Activated T-helper 1 cell treated with anti-CD3 and anti-CD28 coated beads, Interleukin-2, amount 50 U/mL, for 16 hours (primary cell): ENCODE data around the gene SCO2.

Experiments
- DNase-seq, 2 donors: peaks; one replicate each; pipeline ENCODE4 v3.0.0-alpha.2; 2020; ENCODE audit warnings: low read depth in 1 of 2, low spot score in 1 of 2

SCO2 gene

DNA sequence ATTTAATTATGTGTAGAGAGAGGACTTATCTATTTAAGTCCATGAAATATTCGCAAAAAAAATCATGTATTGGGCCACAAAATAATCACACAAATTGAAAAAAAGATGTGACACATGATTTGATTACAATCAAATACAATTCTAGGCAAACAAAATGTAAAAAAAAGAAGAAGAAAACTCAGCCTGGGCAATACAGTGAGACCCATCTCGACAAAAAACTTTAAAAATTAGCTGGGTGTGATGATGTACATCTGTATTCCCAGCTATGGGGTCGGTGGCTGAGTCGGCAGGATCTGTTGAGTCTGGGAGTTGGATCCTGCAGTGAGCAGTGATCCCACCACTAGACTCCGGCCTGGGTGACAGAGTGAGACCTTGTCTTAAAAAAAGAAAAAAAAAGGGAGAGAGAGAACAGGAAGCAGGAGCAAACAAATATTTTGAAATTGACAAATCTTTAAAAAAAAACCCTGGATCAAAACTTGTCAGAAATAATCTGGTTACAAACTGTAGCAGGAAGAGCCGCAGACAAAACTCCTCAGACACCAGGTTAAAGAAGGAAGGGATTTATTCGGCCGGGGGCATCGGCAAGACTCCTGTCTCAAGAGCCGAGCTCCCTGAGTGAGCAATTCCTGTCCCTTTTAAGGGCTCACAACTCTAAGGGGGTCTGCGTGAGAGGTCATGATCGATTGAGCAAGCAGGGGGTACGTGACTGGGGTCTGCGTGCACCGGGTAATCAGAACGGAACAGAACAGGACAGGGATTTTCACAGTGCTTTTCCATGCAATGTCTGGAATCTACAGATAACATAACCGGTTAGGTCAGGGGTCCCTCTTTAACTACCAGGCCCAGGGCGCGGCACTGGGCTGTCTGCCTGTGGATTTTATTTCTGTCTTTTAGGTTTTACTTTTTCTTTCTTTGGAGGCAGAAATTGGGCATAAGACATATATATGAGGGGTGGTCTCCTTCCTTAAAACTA lies 7.7 kb upstream of the SCO2 start:
- no peak for DNase-seq

DNA sequence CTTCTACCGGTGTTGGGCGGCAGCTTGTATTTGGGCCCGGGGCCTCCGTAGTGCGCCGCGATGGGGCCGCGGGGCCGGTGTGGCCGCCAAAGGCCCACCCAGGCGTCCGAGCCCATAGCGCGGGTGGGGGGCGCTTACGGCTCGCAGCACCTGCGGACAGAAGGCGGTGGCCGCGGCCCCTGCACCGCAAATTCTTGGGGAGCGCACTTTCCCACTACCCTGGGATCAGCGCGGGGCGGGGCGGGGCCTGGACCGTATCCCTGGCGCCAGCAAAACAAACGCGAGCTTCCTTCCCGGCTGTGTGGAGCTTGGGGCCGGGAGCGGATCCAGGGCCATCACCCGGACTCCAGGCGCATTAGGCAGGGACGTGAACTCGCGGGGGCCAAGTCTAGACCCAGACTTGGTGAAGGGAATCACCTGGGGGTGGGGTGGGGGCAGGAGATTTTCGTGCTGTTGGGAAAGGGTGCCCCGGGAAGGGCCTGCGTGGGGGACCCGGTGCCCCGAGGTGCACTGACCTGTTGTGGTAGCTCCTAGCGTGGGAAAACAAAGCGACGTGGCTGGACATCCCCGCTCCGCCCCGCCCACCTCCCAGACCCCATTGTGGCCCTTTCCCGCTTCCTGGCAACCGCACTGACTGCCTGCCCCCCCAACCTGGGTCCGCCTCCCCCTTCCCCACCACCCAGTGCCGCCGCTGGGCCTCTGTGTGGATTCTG lies 6.7 kb upstream of the SCO2 start:
- DNase-seq, result no peak

DNA sequence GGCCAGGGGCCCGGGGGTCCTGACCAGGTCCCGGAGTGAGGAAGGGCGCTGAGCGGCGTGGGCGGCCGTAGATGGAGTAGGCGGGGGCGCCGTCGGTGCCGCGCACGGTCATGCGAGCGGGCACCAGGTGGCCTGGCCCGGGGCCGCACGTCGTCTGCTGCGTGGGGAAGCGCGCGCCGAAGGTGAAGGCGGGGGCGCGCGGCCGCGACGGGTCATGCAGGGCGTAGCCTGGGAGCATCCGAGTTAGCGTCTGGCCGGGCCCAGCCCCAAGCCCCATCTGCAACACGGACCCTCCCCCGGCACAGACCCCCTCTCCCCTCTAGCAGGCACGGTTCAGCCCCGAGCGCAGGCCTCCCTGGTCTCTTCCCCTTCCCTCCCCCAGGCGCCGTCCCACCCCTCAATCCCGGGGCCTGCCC lies 6.2 kb upstream of the SCO2 start:
- peak in 1 of 2 donors; percentile 66 for DNase-seq

DNA sequence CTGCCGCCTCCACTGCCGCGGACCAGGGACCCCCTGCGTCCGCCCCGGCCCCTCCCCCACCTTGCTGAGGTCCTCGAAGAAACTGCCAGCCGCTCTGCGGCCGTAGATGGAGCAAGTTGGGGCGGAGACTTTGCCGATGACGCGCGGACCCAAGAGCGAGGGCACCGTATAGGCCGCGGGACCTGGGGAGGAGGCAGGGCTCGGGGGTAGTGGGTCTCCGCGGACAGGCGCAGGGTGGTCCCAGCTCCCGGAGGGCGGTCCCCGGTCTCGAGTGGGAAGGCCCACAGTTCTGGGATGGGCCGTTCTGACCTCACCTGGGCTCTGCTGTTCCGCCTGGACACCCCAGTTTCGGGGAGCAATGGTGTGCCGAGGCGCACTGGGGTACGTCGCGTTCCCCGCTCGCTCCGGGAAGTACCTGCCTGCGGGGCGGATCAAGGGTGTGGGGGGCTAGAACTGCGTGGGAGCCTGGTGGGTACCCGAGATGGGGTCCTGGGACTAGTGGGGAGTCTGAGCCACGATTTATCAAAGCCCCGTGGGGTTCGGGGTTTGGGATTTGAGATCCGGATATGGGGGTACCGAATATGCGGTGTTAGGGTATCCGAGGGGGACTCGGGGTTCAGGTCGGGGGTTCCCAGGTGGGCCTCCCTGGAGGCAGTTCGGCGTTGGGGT lies 5.6 kb upstream of the SCO2 start:
- DNase-seq, result peak; percentile 60 to 72

DNA sequence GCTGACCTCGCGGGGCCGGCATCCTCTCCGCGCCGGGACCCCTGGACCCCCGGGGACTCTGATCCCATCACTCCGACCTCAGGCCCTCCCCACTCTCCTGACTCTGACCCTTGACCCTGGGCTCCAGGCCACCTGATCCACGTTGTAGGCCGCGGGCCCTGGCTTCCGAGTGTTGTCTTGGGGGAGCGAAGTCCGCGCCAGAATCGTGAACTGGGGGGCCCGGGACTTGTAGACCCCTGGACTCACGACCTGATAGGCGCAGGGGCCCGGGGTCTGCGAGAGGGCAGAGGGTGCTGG lies 5.1 kb upstream of the SCO2 start:
- no peak for DNase-seq

DNA sequence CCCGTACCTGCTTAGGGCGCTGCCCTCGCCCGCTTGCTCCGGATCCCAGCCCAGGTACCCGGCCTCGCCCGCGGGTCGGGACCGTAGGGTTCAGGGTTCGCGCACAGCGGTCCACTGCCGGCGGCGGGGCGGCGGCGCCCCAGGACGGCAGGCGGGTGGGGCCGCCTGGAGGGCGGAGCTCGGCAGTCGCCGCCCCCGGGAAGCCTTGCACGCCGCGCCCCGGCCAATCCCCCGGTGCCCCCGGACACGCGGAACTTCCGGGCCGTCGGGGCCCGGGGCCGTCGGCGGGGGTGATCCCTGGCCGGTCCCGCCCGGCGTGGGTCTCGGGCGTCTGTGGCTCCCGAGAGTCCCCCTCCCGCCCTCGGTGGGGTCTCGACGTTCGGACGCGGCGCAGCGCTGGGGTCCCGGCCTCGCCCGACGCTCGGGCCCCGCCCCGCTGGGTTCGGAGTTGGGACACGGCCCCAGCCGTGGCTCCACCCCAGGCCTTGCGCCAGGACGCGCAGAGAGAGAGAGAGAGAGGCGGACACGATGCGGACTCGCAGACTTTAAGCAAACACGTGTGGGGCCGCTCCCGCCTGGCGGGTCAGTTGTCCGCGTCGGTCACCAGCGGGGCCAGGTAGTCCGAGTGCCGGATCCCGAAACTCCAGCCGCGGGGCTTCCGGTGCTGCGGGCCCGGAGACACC lies 4.6 kb upstream of the SCO2 start, which contains the start of gene TYMP:
TSS of gene TYMP (minus strand) at position 116 of the 683 bp plus-strand sequence. CDS start 303 bp downstream, outside the sequence.
- DNase-seq, result peak in 1 of 2 donors; percentile 61

DNA sequence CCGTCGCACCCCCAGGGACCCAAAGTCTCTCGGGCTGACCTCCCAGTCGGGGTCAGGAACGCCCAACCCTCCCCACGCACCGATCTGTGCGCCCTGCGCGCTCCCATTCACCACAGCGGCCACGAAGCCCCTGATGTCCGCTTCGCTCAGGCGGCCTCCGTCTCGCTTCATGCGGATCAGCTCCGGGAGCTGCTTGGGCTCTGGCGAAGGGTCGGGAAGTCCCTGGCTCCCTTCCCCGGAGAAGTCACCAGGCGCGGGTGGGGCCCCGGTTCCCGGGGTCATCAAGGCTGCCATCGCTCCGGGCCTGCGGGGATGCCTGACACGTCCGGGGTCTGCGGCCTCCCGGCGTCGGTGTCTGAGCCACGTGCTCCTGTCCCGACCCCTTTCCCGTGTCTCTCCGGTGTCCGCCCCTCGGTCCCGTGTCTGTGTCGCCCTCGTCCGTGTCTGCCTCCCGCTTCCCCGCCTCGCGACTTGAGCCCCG lies 4.1 kb upstream of the SCO2 start:
- no peak for DNase-seq

DNA sequence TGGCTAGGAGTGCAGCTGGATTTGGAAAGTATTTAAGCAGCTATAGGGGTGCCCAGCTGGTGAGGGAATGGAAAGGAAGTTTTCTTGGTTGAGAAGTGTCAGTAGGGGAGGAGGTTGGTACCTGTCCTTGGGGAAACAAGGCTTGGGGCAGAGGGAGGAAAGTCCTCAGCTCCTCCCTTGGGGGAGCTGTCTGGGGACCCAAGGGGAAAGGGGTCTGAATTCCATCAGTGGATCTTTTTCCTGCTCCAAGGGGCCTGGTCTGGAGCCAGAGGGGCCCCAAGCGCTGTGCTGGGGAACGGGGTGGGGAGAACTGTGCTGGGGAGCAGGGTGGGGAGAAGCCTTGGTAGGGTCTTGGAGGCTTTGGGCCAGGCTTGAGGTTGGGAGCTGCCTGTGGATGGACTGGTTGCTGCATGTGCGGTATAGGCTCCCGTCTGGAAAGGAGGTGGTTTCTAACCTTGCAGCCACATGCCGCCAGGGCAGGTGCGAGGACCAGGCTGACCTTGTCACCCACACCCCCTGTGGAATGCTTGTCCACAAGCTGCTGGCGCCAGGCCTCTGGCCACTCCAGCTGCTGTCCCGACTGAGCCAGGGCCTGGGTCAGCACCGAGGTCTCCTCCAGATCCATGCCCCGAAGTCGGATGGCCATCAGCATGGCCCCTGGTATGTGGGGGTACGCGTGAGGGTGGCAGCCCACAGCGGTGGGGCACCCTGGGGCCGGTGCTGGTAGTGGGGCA lies 3.5 kb upstream of the SCO2 start:
- DNase-seq, result no peak

DNA sequence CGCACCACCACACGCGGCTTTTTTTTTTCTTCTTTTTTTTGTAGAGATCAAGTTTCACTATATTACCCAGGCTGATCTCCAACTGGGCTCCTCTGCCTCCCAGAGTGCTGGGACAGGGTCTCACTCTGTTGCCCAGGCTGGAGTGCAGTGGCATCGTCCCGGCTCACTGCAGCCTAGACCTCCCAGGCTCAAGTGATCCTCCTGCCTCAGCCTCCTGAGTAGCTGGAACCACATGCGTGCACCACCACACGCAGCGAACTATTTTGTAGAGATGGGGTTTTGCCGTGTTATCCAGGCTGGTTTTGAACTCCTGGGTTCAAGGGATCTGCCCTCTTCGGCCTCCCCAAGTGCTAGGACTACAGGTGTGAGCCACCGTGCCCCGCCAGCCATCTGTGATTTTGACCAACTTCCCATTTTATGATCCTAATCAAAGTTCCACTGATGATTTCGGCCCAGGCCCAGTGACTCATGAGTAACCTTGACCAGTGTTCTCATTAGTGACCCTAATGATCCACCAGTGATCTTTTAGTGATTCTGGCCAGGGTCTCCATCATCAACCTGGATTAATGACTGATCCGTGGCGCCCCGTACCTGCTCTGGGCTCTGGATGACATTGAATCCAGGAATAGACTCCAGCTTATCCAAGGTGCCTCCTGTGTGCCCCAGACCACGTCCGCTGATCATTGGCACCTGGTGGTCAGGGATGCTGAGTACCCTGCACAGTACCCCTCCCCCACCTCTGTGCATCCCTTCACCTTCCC lies 2.7 kb upstream of the SCO2 start:
- DNase-seq, result no peak

DNA sequence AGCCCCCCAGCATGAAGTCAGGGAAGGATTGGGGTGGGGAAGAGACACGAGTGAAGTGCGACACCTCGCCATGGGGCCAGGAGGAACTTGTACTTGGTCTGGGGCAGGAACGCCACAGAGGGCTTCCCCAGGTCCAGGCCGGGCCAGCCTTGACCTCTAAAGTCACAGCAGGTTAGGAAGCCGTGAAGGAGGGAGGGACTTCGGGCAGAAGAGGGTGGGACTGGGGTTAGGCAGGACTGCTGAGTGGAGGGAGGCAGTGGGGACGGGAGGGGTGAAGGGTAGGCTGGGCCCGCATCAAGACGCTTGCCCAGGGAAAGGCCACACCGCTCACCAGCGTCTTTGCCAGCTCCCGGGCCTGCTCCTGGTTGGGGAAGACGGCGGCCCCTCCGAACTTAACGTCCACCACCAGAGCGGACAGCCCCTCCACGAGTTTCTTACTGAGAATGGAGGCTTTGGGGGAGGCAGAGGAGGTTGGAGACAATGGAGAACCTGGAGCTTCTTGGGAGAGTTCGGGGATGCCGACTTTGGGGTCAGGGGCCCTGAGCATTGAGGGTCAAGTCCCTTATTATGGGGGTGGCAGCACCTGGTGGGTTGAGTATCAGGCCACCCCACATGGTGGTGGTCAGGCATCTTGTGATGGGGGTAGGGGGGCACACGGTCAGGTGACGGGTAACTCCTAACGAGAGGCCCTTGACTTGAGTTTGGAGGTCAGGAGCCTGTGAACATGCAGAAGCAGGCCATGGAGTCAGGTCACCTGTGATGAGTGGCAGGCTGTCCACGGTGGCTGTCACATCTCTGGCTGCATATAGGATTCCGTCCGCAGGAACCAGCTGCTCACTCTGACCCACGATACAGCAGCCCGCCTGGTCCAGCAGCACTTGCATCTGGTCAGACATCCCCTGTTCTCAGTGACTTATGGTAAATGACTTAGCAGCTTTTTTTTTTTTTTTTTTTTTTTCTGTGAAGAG lies 1.7 kb upstream of the SCO2 start:
- no peak for DNase-seq

DNA sequence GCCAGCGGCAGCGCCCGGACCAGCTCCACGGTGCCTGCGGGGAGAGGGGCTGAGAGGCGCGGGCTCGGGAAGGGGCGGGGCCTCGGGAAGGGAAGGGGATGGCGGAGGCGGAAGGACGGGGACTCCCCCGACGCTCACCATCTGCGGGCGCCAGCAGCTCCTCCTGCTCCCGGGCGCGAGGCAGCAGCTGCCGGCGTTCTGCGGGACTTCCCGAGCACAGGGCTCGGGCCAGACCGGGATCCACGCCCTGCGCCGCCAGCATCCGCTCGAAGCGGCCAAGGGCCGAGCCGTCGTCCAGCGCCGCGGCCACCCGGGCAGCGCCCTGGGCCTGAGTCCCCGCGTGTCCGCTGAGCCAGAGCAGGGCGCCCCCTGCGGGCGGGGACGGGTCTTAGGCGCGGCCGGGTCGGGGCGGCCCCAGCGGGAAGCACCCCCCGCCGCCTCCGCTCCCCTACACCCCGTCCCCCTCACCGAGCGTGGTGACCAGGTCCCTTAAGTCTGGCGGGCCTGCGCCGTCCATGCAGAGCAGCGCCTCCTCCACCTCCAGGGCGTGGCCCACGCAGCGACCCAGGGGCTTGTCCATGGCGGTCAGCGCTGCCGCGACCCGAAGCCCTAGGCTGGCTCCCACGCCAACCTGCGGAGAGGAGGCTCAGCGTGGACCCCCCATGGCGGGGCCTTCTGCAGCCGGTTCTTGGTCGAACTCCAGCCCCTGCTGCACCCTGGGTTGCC lies 873 bp upstream of the SCO2 start:
- peak; percentile 51 to 72 for DNase-seq

DNA sequence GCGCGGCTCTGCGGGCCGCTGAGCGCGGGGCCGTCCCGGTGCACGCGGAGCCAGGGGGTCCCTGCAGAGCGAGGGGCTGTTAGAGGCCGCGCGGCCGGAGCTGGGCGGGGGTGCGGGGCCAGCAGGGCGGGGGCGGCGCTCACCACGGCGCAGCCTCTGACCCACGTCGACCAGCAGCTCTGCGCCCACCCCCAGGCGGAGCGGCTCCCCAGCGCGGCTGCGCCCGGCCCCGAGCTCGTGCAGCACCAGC lies 385 bp upstream of the SCO2 start:
- DNase-seq, result no peak

DNA sequence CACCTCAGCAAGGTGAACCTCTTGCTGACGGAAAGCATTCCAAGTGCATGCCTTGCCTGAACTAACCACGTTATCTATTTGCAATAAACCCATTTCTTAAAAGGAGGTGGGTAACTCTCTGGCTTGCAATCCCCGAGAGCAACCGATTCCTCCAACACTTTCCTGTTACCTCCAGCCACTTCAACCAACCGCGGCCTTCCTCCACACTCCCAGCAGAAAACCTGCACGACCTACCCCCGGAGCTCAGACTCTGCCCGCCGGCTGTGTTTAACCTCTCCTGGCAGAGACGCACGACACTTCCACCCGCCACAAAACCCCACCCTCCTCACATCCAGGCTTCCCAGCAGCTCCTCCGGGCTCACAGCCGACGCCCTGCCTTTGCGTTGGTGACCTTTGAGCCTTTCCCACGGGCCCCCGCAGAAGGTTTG lies 708 bp downstream of the SCO2 start:
- no peak for DNase-seq

DNA sequence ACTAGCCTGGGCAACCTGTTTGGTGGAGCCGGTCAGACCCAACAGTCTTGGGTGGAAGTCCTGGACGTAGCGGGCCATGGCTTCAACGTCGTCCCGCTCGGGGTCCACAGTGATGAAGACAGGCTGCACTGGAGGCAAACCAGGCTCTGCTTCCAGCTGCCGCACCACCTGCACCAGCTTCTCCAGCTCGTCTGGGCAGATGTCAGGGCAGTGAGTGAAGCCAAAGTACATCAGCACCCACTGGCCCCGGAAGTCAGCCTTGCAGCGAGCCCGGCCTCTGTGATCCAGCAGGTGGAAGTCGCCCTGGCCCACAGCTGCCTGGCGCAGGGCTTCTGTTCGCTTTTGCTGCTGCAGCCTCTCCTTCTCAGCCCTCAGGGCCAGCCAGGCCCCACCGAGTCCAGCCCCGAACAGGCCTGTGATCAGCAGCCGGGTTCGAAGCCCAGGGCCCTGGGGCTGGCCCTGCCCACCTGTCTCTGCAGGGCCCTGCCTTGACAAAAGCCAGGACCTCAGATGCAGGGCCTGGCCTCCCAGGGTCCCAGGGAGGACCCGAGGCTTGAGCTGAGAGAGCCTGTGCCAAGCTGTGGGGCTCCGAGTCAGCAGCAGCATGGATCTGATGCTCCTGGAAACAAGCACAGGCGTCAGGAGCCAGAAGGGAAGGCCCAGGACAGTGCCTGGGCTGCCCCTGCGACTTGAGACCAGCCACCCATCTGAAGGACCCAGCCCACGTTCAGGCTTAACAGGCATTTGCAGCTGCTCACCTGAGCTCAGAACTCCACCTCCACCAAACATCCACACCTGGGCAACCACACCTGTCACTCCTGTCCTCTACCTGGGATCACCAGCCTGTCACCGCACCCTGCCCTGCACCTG lies 1.4 kb downstream of the SCO2 start:
- no peak for DNase-seq

DNA sequence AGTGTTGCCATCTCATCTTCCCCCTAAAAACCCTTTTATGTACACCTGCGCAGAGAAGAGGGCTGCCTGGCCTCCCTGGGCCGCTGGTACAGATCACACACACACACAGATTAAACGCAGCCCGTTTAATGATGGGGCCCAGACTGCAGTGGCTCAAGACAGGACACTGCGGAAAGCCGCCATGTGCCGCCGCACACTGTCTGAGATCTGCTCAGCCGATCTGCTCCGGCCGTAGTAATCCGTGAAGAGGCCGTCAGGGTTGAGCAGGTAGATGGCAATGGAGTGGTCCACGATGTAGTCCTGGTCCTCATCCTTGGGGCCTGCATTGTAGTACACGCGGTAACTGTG lies 2.0 kb downstream of the SCO2 start:
- no peak for DNase-seq

DNA sequence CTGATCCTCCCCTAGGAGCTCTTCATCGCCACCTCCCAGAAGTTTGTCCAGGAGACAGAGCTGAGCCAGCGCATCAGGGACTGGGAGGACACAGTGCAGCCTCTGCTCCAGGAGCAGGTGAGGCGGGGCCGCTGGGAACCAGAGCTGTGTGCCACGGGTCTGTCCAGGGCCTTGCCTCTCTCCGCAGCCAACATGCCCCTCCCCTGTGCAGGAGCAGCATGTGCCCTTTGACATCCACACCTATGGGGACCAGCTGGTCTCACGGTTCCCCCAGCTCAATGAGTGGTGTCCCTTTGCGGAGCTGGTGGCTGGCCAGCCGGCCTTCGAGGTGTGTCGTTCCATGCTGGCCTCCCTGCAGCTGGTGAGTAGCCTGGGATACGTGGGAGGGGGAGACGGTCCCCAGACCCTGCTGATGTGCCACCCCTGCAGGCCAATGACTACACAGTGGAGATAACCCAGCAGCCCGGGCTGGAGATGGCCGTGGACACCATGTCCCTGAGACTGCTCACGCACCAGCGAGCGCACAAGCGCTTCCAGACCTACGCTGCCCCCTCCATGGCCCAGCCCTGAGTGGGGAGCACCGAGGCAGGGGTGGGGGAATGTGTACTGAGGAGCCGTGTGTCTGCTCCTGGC lies 2.5 kb downstream of the SCO2 start:
- no peak for DNase-seq
